ENCODE measurements around the gene CDH5.

Gene CDH5

DNA sequence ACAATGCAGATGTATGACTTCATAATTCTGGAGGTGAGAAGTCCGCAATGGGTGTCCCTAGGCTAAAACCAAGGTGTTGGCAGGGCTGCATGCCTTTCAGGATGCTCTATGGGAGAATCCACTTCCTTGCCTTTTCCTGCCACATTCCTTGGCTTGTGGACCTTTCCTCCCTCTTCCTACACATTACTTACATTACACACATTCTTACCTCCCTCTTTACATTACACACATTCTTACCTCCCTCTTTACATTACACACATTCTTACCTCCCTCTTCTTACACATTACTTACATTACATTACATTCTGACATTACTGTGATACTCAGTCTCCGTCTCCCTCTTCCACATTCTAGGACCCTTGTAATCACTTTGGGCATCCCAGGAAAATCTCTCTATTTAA is 14.2 kb upstream of the CDH5 start:
- in situ Hi-C loops (cut with MboI; ENCODE audit: low sequenced_read_pairs) = no loop called here

GRCh38 chr16:66353055-66353454 is 13.4 kb upstream of the CDH5 start:
- in situ Hi-C loops (cut with MboI; ENCODE audit: low sequenced_read_pairs) = no loop called here

DNA sequence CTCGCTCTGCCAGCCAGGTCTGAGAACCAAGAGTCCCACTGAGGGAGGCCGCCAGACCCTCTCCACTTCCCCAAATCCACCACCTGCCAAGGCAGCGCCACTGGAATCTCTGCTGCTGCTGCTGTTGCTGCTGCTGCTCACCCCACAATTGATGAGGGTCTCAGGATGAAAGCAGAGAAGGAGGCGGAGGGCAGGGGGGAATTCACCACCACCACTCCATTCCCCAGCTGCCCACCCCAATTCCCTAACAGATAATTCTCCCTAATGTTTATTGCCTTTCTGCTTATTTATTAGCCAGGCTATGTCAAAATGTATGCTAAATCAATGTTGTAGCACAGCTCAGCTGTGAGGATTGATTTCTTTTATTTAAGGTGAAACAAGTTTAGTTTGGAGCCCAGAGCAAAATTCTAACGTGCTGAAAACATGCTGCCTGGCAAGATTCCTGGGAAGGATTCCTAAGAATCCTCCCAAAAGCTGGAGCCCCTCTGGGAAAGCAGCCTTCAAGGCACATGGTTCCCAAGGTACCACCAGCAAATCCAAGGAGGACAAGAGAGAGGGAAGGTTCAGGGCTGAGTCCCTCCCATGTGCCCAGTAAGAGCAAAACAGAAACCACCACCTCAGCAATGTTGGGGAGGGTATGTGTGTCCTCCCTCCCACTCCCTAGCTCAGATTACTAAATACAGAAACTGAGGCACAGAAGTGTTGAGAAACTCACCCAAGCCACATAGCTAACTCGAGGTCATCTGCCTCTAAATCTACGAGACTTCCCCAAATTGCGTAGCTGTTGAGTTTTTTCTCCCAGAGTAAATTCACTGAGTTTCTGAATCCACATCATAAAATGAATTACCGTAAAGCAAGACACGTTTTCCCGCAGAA is 12.2 kb upstream of the CDH5 start:
- in situ Hi-C loops (cut with MboI; ENCODE audit: low sequenced_read_pairs) = no loop called here

GRCh38 chr16:66355526-66355925 is 11.0 kb upstream of the CDH5 start:
- in situ Hi-C loops (cut with MboI; ENCODE audit: low sequenced_read_pairs) = no loop called here

GRCh38 chr16:66357523-66357928 is 9.0 kb upstream of the CDH5 start:
- in situ Hi-C loops (cut with MboI; ENCODE audit: low sequenced_read_pairs) = no loop called here

GRCh38 chr16:66358231-66358630 is 8.3 kb upstream of the CDH5 start:
- in situ Hi-C loops (cut with MboI; ENCODE audit: low sequenced_read_pairs) = no loop called here

GRCh38 chr16:66359012-66359411 is 7.5 kb upstream of the CDH5 start:
- in situ Hi-C loops (cut with MboI; ENCODE audit: low sequenced_read_pairs) = no loop called here

DNA sequence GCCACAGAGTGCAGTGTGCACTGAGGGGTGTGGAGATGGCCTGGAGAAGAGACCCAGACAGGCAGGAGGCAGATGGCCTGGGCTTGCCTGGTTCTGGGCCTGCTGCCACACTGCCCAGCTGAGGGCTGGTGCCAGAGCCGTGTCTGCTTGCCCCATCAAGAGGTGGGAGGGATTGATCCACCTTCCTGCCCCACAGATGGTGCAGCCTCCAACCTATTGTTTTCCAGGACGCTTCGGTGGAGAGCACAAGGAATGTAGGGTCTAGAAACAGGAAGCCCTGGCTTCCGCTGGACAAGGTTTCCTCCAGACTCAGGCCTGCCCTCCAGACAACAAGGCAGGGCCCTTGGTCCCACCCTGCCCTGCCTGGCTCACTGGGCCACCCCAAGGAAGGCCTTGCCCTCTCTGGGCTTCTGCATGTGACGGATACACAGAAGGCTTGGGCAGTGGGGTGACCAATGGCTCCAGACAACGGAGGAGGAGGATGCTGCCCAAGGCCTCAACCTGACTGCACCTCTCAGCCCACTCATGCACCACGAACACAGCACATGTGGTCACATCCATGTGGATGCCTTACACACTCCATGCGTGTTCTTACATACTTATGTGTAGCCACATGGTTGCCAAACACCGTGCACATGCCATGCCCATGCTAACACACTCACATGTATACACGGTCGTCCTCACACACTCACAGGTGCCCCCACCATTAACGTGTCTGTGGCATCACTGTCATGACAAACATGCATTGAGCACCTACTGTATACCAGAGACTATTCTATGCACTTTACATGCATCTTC is 6.5 kb upstream of the CDH5 start:
- in situ Hi-C loops (cut with MboI; ENCODE audit: low sequenced_read_pairs) = no loop called here

DNA sequence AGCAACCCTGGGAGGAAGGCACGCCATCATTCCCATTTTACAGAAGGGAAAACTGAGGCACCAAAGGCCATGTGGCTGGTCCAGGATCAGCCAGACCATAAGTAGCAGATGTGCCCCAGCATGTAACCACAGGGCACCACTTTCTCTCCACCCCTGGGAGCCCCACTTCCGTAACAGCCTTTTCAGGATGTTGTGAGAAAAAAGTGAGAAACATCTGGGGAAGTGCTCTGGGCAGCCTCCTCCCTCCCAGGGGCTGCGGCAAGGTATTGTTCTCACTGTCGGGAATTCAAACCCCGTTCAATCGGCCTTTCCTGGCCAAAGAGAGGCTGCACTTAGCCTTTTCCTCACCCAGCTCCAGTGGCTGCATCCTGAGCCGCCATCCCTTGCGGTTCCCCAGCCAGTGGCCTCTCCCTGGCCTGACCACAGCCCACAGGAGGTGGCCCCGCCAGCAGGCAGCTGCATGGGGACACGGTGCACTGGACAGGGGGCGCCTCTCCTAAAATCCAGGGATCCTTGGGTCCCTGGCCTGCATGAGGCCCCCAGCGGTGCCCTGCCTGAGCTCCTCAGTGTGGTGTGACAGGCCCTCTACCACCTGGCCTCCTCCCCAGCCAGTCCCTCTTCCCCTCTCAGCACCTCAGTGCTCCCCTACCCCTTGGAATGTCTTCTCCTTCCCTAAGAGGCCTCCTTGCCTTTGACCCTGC is 5.7 kb upstream of the CDH5 start:
- in situ Hi-C loops (cut with MboI; ENCODE audit: low sequenced_read_pairs) = no loop called here

DNA sequence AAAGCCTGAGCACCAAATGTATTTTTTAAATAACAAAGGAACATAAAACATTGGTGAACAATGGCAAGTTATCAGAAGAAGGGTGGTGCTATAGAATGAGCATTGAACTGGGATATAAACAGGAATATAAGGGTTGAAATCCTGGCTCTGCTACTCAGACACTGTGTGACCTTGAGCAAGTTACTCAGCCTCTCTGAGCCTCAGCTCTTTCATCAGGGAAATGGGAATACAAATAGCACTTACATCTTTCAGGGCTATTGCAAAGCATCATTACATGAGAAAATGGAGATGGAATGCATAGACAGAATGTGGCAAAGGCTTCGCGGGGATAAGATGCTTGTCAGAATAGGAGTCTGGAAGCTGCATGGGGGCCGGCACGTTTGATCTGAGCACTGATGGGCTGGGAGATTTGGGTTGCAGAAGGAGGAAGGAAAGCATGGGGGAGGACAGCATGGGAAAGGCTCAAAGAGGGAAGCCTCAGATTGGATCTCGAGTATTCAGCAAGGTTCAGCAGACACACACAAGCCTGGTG is 4.8 kb upstream of the CDH5 start:
- in situ Hi-C loops (cut with MboI; ENCODE audit: low sequenced_read_pairs) = no loop called here

- in situ Hi-C loops (cut with MboI; ENCODE audit: low sequenced_read_pairs) = no loop called here
Measured at GRCh38 chr16:66363211-66363777, 3.2 kb upstream of the CDH5 start.

GRCh38 chr16:66364117-66364958 is 2.2 kb upstream of the CDH5 start:
- in situ Hi-C loops (cut with MboI; ENCODE audit: low sequenced_read_pairs) = no loop called here

DNA sequence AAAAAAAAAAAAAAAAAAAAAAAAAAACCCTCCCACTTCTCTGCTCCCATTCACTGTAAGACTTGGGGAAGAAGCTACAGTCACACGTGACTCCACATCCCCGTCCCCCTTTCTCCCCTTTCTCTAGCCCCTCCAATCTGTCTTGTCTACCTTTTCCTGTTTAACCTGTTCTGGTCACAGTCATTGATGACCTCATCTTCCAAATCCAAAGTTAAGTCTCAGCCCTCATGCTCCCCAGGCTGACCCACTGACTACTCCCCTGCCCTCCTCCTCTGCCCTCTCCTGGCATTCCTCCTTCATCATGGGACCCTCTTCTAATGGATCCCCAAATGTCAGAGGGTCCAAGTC is 1.6 kb upstream of the CDH5 start:
- in situ Hi-C loops (cut with MboI; ENCODE audit: low sequenced_read_pairs) = no loop called here

- in situ Hi-C loops (cut with MboI; ENCODE audit: low sequenced_read_pairs) = no loop called here
Measured at GRCh38 chr16:66365651-66366050, 840 bp upstream of the CDH5 start.

- in situ Hi-C loops (cut with MboI; ENCODE audit: low sequenced_read_pairs) = no loop called here
Measured at GRCh38 chr16:66367968-66368891, 1.7 kb downstream of the CDH5 start.

DNA sequence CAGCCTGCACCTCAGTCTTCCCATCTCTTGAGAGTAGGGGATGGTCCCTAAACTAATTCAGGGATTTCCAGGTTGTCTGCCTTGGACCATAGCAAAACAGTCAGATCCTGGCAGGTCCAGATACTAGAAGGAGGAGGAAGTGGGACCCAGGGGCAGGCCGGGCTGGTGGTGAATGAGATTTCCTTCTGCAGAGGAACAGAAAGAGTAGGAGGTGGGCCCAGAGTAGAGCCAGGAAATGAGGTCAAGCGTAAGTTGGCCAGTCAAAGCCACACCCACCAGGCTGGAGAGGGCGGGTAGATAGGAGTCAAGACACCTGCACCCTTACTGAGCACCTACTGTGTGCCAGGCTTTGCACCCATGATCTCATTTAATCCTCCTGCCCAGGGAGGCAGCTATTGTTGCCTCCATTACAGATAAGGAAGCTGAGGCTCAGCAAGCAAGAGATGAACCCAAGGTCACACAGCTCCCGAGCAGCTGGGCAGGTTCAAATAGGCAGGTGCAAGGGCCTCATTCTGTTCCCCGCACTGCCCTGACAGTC is 2.6 kb downstream of the CDH5 start:
- in situ Hi-C loops (cut with MboI; ENCODE audit: low sequenced_read_pairs) = no loop called here

- in situ Hi-C loops (cut with MboI; ENCODE audit: low sequenced_read_pairs) = no loop called here
Measured at GRCh38 chr16:66370786-66371684, 4.5 kb downstream of the CDH5 start.
